H9 (cell line): ENCODE results near the gene IQGAP2. TPM values are rescaled to one million over a fixed set of nuclear protein-coding genes. Genes with fewer than 3 reads are reported as not detected.
A peak's percentile ranks its signal among the peaks of the same experiment; 100 is the strongest.

ENCODE experiments used
- DNase-seq: peaks from one replicate; pipeline ENCODE4 v3.0.0-alpha.2; 2017
- H2AFZ ChIP-seq: one replicate; pipeline ENCODE4 v1.6.1; 2013; ENCODE audit warnings: mild to moderate bottlenecking, low read length, control low read depth, moderate library complexity
- H2AK5ac ChIP-seq: 2 replicates; pipeline ENCODE4 v1.6.1; 2013; ENCODE audit warnings: low read length, control low read depth, mixed read lengths; ENCODE audit not compliant: insufficient read length
- H2BK120ac ChIP-seq: one replicate; pipeline ENCODE4 v1.6.1; 2013; ENCODE audit warnings: low read depth, mild to moderate bottlenecking, low read length, control low read depth, inconsistent platforms; ENCODE audit not compliant: poor library complexity, severe bottlenecking
- H2BK12ac ChIP-seq: 2 replicates; pipeline ENCODE4 v1.6.1; 2013; ENCODE audit warnings: low read length, control low read depth, mixed read lengths, low read depth; ENCODE audit not compliant: insufficient read length
- H2BK15ac ChIP-seq: 2 replicates; pipeline ENCODE4 v1.6.1; 2013; ENCODE audit warnings: low read depth, low read length, control low read depth
- H2BK20ac ChIP-seq: one replicate; pipeline ENCODE4 v1.6.1; 2013; ENCODE audit warnings: low read depth, mild to moderate bottlenecking, low read length, control low read depth, inconsistent platforms; ENCODE audit not compliant: poor library complexity, severe bottlenecking
- H2BK5ac ChIP-seq: 2 replicates; pipeline ENCODE4 v1.6.1; 2013; ENCODE audit warnings: low read length, control low read depth, mixed read lengths; ENCODE audit not compliant: insufficient read length
- H3K14ac ChIP-seq: 2 replicates; pipeline ENCODE4 v1.6.1; 2013; ENCODE audit warnings: low read length, control low read depth; ENCODE audit not compliant: insufficient read depth
- H3K18ac ChIP-seq: 2 replicates; pipeline ENCODE4 v1.6.1; 2013; ENCODE audit warnings: low read depth, mild to moderate bottlenecking, mixed read lengths, low read length, control low read depth; ENCODE audit not compliant: insufficient read length
- H3K23ac ChIP-seq: 2 replicates; pipeline ENCODE4 v1.6.1; 2013; ENCODE audit warnings: low read length, control low read depth, mixed read lengths, low read depth; ENCODE audit not compliant: insufficient read length
- H3K23me2 ChIP-seq: 2 replicates; pipeline ENCODE4 v1.6.1; 2013; ENCODE audit warnings: low read depth, mild to moderate bottlenecking, mixed read lengths, low read length, control low read depth; ENCODE audit not compliant: insufficient read length, poor library complexity, severe bottlenecking
- H3K27ac ChIP-seq: 2 replicates; pipeline ENCODE4 v1.5.1; 2013; ENCODE audit warnings: low read length, control low read depth, mixed read lengths, low read depth; ENCODE audit not compliant: insufficient read length
- H3K27me3 ChIP-seq: 2 replicates; pipeline ENCODE4 v1.6.1; 2013; ENCODE audit warnings: low read length, control low read depth, inconsistent platforms; ENCODE audit not compliant: insufficient read depth
- H3K4ac ChIP-seq: 2 replicates; pipeline ENCODE4 v1.6.1; 2013; ENCODE audit warnings: low read depth, mild to moderate bottlenecking, control low read depth, inconsistent platforms, low read length, moderate library complexity
- H3K4me1 ChIP-seq: 2 replicates; pipeline ENCODE4 v1.6.1; 2013; ENCODE audit warnings: low read length, control low read depth, inconsistent platforms; ENCODE audit not compliant: insufficient read depth
- H3K4me2 ChIP-seq: 2 replicates; pipeline ENCODE4 v1.6.1; 2013; ENCODE audit warnings: low read length, control low read depth, mixed read lengths; ENCODE audit not compliant: insufficient read length, insufficient read depth
- H3K56ac ChIP-seq: 2 replicates; pipeline ENCODE4 v1.6.1; 2013; ENCODE audit warnings: low read depth, mild to moderate bottlenecking, mixed read lengths, low read length, control low read depth; ENCODE audit not compliant: insufficient read length
- H3K79me1 ChIP-seq: 2 replicates; pipeline ENCODE4 v1.6.1; 2013; ENCODE audit warnings: low read depth, mild to moderate bottlenecking, moderate library complexity, low read length, control low read depth, inconsistent platforms; ENCODE audit not compliant: insufficient read depth, poor library complexity, severe bottlenecking
- H3K79me2 ChIP-seq: 2 replicates; pipeline ENCODE4 v1.6.1; 2013; ENCODE audit warnings: low read length, control low read depth, inconsistent platforms; ENCODE audit not compliant: insufficient read depth
- H3K9ac ChIP-seq: 2 replicates; pipeline ENCODE4 v1.6.1; 2013; ENCODE audit warnings: low read length, control low read depth, mixed read lengths; ENCODE audit not compliant: insufficient read length; ENCODE audit errors: extremely low read depth
- H3K9me3 ChIP-seq: one replicate; pipeline ENCODE4 v1.6.1; 2013; ENCODE audit warnings: low read depth, low read length, inconsistent platforms; ENCODE audit not compliant: control insufficient read depth
- H3T11ph ChIP-seq: one replicate; pipeline ENCODE4 v1.6.1; 2013; ENCODE audit warnings: mild to moderate bottlenecking, low read length, control low read depth, inconsistent platforms
- H4K20me1 ChIP-seq: one replicate; pipeline ENCODE4 v1.6.1; 2013; ENCODE audit not compliant: control insufficient read depth, insufficient read length, insufficient read depth
- H4K5ac ChIP-seq: 2 replicates; pipeline ENCODE4 v1.6.1; 2013; ENCODE audit warnings: low read depth, mild to moderate bottlenecking, mixed read lengths, low read length, control low read depth; ENCODE audit not compliant: insufficient read length
- H4K8ac ChIP-seq: replicated peaks from 2 replicates; pipeline ENCODE4 v1.6.1; 2013; ENCODE audit warnings: low read length, control low read depth, mixed read lengths, low read depth; ENCODE audit not compliant: insufficient read length
- H4K91ac ChIP-seq: 2 replicates; pipeline ENCODE4 v1.6.1; 2013; ENCODE audit warnings: low read depth, mild to moderate bottlenecking, moderate library complexity, mixed read lengths, low read length, control low read depth; ENCODE audit not compliant: insufficient read length
- H3K27ac Mint-ChIP-seq, 3 experiments: 2 replicates in 2 of 3; 3 replicates in 1 of 3; pipeline ENCODE4 v1.8.0; 2020 to 2021; ENCODE audit warnings: mixed read lengths in 3 of 3, mild to moderate bottlenecking in 1 of 3, moderate library complexity in 1 of 3
- H3K27me3 Mint-ChIP-seq: 2 replicates; pipeline ENCODE4 v1.8.0; 2021; ENCODE audit warnings: low read depth, mild to moderate bottlenecking, moderate library complexity, mixed read lengths
- H3K36me3 Mint-ChIP-seq, 3 experiments: 2 replicates in 2 of 3; 3 replicates in 1 of 3; pipeline ENCODE4 v1.8.0; 2020 to 2021; ENCODE audit warnings: low read depth in 3 of 3, mixed read lengths in 3 of 3; ENCODE audit not compliant: insufficient read depth in 1 of 3
- H3K4me1 Mint-ChIP-seq, 2 experiments: 2 replicates each; pipeline ENCODE4 v1.8.0; 2020; ENCODE audit warnings: mixed read lengths in 2 of 2
- H3K4me3 Mint-ChIP-seq, 2 experiments: 2 replicates in 1 of 2; 3 replicates in 1 of 2; pipeline ENCODE4 v1.8.0; 2020 to 2021; ENCODE audit warnings: mild to moderate bottlenecking in 2 of 2, mixed read lengths in 2 of 2, moderate library complexity in 1 of 2
- H3K9me3 Mint-ChIP-seq, 2 experiments: 2 replicates in 1 of 2; 3 replicates in 1 of 2; pipeline ENCODE4 v1.8.0; 2020; ENCODE audit warnings: mild to moderate bottlenecking in 2 of 2, mixed read lengths in 2 of 2, moderate library complexity in 1 of 2
- WGBS: extraction: QIAGEN DNeasy Blood & Tissue Kit; methylation state at CpG from one replicate; pipeline ENCODE4 v1.1.7; 2013; ENCODE audit warnings: missing lambda C conversion rate, low lambda C conversion rate, mixed read lengths; ENCODE audit not compliant: insufficient read length; ENCODE audit errors: extremely low coverage; 5-methylcytosine and 5-hydroxymethylcytosine counted together
- total RNA-seq: library from RNA; stranded (reverse); gene quantifications from 2 replicates; pipeline ENCODE4 v1.2.1, GENCODE V29; 2021
- TF ChIP-seq, protein P1 (sequence below): fragments of 200-600 bp; sonication (generic); conservative IDR thresholded peaks from 3 replicates; pipeline ENCODE4 v1.8.0; 2021; ENCODE audit warnings: antibody characterized with exemption, mild to moderate bottlenecking

The IQGAP2 gene
- total RNA-seq, 1 experiment from 2014 or later, result 22.5 TPM

- Histone ChIP-seq H3K79me1 (no peaks in the 10 kb centered on the region), H3K79me2 (peaks cover 4% of the 10 kb centered on the region; the same call in 1 of the 2 replicates), H3K23me2 (no peaks in the 10 kb centered on the region), H4K8ac (no peak overlapping the region), H2AFZ (no peak overlapping the region), H3K9ac (no peak overlapping the region), H2AK5ac (no peak overlapping the region), H3K27ac (peak overlapping the region; percentile 83), H3T11ph (no peak overlapping the region), H2BK15ac (no peak overlapping the region), H3K56ac (no peak overlapping the region), H2BK5ac (no peak overlapping the region), H4K20me1 (no peaks in the 10 kb centered on the region), H3K27me3 (no peaks in the 10 kb centered on the region), H3K4me1 (peaks cover 25% of the 10 kb centered on the region; the same call in 1 of the 2 replicates), H3K9me3 (no peaks in the 10 kb centered on the region), H4K5ac (no peak overlapping the region), H3K23ac (no peak overlapping the region), H4K91ac (no peak overlapping the region), H3K4me2 (no peak overlapping the region), H2BK20ac (no peak overlapping the region), H2BK120ac (no peak overlapping the region), H3K4ac (no peak overlapping the region), H3K14ac (no peak overlapping the region), H3K18ac (no peak overlapping the region), H2BK12ac (no peak overlapping the region)
- WGBS, result no CpG with 5 or more reads among the region's 2 CpGs
- H3K9me3 Mint-ChIP-seq, result no peaks in the 10 kb centered on the region; a peak in 1 of 5 replicates
- TF ChIP-seq, protein P1, sequence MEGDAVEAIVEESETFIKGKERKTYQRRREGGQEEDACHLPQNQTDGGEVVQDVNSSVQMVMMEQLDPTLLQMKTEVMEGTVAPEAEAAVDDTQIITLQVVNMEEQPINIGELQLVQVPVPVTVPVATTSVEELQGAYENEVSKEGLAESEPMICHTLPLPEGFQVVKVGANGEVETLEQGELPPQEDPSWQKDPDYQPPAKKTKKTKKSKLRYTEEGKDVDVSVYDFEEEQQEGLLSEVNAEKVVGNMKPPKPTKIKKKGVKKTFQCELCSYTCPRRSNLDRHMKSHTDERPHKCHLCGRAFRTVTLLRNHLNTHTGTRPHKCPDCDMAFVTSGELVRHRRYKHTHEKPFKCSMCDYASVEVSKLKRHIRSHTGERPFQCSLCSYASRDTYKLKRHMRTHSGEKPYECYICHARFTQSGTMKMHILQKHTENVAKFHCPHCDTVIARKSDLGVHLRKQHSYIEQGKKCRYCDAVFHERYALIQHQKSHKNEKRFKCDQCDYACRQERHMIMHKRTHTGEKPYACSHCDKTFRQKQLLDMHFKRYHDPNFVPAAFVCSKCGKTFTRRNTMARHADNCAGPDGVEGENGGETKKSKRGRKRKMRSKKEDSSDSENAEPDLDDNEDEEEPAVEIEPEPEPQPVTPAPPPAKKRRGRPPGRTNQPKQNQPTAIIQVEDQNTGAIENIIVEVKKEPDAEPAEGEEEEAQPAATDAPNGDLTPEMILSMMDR, result no peak
- peak overlapping the region; percentile 46 to 98 (median 70); a peak in 5 of 7 replicates for H3K27ac Mint-ChIP-seq
- no peak for DNase-seq
- H3K4me1 Mint-ChIP-seq, result peaks cover 55 to 58% of the 10 kb centered on the region in 2 experiments
- H3K4me3 Mint-ChIP-seq, result peak overlapping the region in 1 of 2 experiments; percentile 63; a peak in 3 of 5 replicates
- H3K36me3 Mint-ChIP-seq, result no peaks in the 10 kb centered on the region; a peak in 2 of 7 replicates
- peaks cover 2% of the 10 kb centered on the region for H3K27me3 Mint-ChIP-seq
Measured at GRCh38 chr5:76499507-76500161, 96.5 kb downstream of the IQGAP2 start.
